ENCODE results near the gene ESRRB.

Gene ESRRB

DNA sequence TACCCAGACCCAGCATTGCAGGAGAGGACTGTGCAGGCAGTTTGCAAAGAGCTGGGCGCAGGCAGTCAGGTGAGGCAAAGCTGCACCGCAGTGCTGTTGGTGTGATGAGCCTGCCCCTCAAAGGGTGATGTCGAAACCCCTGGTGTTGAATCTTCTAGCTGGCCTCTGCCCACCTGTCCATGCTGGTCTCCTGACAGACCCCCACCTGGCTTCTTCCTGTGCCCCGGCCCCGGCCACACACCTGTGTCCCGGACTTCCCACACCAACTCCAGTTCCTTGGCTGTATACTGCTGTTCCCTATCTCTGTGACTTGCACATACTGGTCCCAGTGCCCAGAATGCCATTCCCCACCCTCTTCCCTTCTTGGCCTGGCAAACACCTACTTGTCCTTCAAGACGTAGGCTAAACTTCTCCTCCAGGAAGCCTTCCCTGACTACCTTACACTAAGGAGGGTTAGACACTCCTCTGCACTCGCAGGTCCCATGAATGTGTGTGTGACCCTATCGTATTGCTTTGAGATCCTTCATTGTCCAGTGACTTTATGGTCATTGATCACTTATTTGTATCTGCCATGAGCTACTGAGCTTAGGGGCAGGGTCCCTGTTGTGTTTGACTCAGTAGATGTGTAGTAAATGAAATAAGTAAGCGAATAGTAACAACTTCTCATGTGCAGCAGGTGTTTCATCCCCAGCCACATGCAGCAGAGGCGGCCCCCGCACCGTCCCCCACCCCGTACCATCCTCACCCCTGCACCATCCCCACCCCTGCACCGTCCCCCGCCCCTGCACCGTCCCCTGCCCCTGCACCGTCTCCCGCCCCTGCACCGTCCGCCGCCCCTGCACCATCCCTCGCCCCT, 37.4 kb downstream of the ESRRB start:
- no peak overlapping the region for H3K4me3 ChIP-seq (ENCODE audit: control insufficient read depth, low read depth, low read length)
- TF ChIP-seq, protein P1, sequence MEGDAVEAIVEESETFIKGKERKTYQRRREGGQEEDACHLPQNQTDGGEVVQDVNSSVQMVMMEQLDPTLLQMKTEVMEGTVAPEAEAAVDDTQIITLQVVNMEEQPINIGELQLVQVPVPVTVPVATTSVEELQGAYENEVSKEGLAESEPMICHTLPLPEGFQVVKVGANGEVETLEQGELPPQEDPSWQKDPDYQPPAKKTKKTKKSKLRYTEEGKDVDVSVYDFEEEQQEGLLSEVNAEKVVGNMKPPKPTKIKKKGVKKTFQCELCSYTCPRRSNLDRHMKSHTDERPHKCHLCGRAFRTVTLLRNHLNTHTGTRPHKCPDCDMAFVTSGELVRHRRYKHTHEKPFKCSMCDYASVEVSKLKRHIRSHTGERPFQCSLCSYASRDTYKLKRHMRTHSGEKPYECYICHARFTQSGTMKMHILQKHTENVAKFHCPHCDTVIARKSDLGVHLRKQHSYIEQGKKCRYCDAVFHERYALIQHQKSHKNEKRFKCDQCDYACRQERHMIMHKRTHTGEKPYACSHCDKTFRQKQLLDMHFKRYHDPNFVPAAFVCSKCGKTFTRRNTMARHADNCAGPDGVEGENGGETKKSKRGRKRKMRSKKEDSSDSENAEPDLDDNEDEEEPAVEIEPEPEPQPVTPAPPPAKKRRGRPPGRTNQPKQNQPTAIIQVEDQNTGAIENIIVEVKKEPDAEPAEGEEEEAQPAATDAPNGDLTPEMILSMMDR (conservative IDR thresholded peaks at IDR 0.05; ENCODE audit: control insufficient read depth, insufficient read depth, low read depth, low read length) = no peak
- no peak for DNase-seq (ENCODE audit: low read depth)

DNA sequence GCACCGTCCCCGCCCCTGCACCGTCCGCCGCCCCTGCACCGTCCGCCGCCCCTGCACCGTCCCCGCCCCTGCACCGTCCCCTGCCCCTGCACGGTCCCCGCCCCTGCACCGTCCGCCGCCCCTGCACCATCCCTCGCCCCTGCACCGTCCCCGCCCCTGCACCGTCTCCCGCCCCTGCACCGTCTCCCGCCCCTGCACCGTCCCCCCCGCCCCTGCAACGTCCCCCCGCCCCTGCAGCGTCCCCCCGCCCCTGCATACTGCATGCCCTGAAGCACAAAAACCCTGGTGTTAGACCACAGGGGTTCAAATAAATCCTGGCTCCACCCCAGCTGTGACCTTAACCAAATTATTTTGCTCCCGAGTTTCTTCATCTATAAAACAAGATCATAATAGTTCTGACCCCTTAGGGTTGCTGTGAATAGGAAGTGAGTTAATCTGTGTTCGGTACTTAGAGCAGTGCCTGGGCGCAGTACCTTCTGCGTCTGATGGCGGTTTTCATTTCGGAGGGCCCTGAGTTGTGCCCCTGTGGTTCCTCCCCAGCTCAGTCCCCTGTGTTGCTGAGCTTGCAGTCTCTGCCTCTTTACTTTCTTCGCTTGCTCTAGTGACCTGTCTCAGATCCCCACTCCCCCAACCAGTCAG, 38.1 kb downstream of the ESRRB start:
- TF ChIP-seq, protein P1 (conservative IDR thresholded peaks at IDR 0.05; ENCODE audit: control insufficient read depth, insufficient read depth, low read depth, low read length) = no peak
- H3K4me3 ChIP-seq (ENCODE audit: control insufficient read depth, low read depth, low read length) = no peak overlapping the region
- no peak for DNase-seq (ENCODE audit: low read depth)

- TF ChIP-seq, protein P1 (conservative IDR thresholded peaks at IDR 0.05; ENCODE audit: control insufficient read depth, insufficient read depth, low read depth, low read length) = no peak
Observed at GRCh38 chr14:76419399-76419798, 43.5 kb downstream of the ESRRB start.

GRCh38 chr14:76420827-76421226, 44.9 kb downstream of the ESRRB start:
- DNase-seq (ENCODE audit: low read depth) = no peak
- TF ChIP-seq, protein P1 (conservative IDR thresholded peaks at IDR 0.05; ENCODE audit: control insufficient read depth, insufficient read depth, low read depth, low read length) = no peak
- H3K4me3 ChIP-seq (ENCODE audit: control insufficient read depth, low read depth, low read length) = no peak overlapping the region

More at GRCh38 chr14:76419399-76419798, 43.5 kb downstream of the ESRRB start:
- no peak overlapping the region for H3K4me3 ChIP-seq (ENCODE audit: control insufficient read depth, low read depth, low read length)
- no peak for DNase-seq (ENCODE audit: low read depth)

DNA sequence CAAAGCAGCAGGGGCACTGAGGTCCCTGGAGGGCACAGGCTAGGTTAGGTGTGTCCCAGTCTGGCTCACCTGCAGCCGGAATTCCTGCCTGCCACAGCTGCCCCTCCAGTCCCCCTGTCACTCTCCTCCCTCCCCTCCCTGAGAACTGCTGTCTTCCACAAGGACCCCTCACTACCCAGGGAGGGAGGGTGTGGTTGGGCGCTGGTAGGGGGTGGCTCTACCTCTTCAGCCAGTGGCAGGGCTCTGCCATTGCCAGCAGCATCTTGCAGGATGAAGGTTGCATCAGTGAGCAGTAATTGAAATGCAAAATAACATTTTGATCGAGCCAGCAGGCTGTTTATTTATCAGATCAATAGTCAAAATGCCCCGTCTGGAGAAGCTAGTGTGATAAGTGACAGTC, 45.7 kb downstream of the ESRRB start:
- no peak for DNase-seq (ENCODE audit: low read depth)
- TF ChIP-seq, protein P1 (conservative IDR thresholded peaks at IDR 0.05; ENCODE audit: control insufficient read depth, insufficient read depth, low read depth, low read length) = no peak
- H3K4me3 ChIP-seq (ENCODE audit: control insufficient read depth, low read depth, low read length) = no peak overlapping the region

- H3K4me3 ChIP-seq (ENCODE audit: control insufficient read depth, low read depth, low read length) = no peak overlapping the region
- no peak for DNase-seq (ENCODE audit: low read depth)
- TF ChIP-seq, protein P1 (conservative IDR thresholded peaks at IDR 0.05; ENCODE audit: control insufficient read depth, insufficient read depth, low read depth, low read length) = no peak
Observed at GRCh38 chr14:76422662-76423061, 46.7 kb downstream of the ESRRB start.

All from fibroblast of mammary gland (primary cell).